Forelimb muscle (tissue), 1 donor: ENCODE measurements around the gene NFIX. TPM values are rescaled to one million over a fixed set of nuclear protein-coding genes. Genes with fewer than 3 reads are reported as not detected.

ENCODE experiments used
- polyA plus RNA-seq: library from polyadenylated mRNA; unstranded; fragments of 120-200 nt; gene quantifications from one replicate; pipeline ENCODE4 v1.2.1, GENCODE V29; 2013; ENCODE audit not compliant: insufficient read length

Gene NFIX
- polyA plus RNA-seq, 1 donor = 111 TPM

Other genes starting within 250 kb of the NFIX start
- not detected for gene BEST2, start 243.7 kb upstream of the NFIX start, polyA plus RNA-seq
- 30.9 TPM for gene HOOK2, start 219.9 kb upstream of the NFIX start, polyA plus RNA-seq
- gene JUNB, start 204.0 kb upstream of the NFIX start, polyA plus RNA-seq = 32.1 TPM
- gene PRDX2, start 193.7 kb upstream of the NFIX start, polyA plus RNA-seq = 162 TPM
- gene THSD8, start 193.4 kb upstream of the NFIX start, polyA plus RNA-seq = 3.0 TPM
- gene RNASEH2A, start 188.9 kb upstream of the NFIX start, polyA plus RNA-seq = 17.3 TPM
- gene RTBDN, start 160.9 kb upstream of the NFIX start, polyA plus RNA-seq = not detected
- 0.52 TPM for gene MAST1, start 157.0 kb upstream of the NFIX start, polyA plus RNA-seq
- 8.2 TPM for gene DNASE2, start 114.0 kb upstream of the NFIX start, polyA plus RNA-seq
- 0.42 TPM for gene KLF1, start 108.3 kb upstream of the NFIX start, polyA plus RNA-seq
- 39.4 TPM for gene GCDH, start 104.3 kb upstream of the NFIX start, polyA plus RNA-seq
- gene SYCE2, start 76.2 kb upstream of the NFIX start, polyA plus RNA-seq = 3.9 TPM
- 42.6 TPM for gene FARSA, start 61.8 kb upstream of the NFIX start, polyA plus RNA-seq
- 312 TPM for gene CALR, start 56.9 kb upstream of the NFIX start, polyA plus RNA-seq
- 137 TPM for gene RAD23A, start 49.6 kb upstream of the NFIX start, polyA plus RNA-seq
- gene GADD45GIP1, start 38.3 kb upstream of the NFIX start, polyA plus RNA-seq = 46.0 TPM
- 0.08 TPM for gene DAND5, start 25.9 kb upstream of the NFIX start, polyA plus RNA-seq
- 5.4 TPM for gene LYL1, start 107.4 kb downstream of the NFIX start, polyA plus RNA-seq
- gene TRMT1, start 121.3 kb downstream of the NFIX start, polyA plus RNA-seq = 24.1 TPM
- gene NACC1, start 122.8 kb downstream of the NFIX start, polyA plus RNA-seq = 18.7 TPM
- gene STX10, start 154.9 kb downstream of the NFIX start, polyA plus RNA-seq = 33.6 TPM
- gene IER2, start 154.9 kb downstream of the NFIX start, polyA plus RNA-seq = 57.4 TPM